ENCODE data around the gene HYPK.
A peak's percentile ranks its signal among the peaks of the same experiment; 100 is the strongest.

HYPK gene

GRCh38 chr15:43800286-43801141, at the start of gene HYPK:
TSS of gene HYPK (plus strand) at chr15:43800599. CDS start at chr15:43800623, 24 bp downstream.
- peak; percentile 94 for DNase-seq

GRCh38 chr15:43751885-43752284, 48.5 kb upstream of the HYPK start:
- DNase-seq = no peak

- DNase-seq = no peak
Observed at GRCh38 chr15:43762824-43763223, 37.6 kb upstream of the HYPK start.

- no peak for DNase-seq
Observed at GRCh38 chr15:43763819-43764446, 36.5 kb upstream of the HYPK start.

GRCh38 chr15:43769584-43770228, 30.7 kb upstream of the HYPK start:
- DNase-seq = peak; percentile 48

GRCh38 chr15:43771816-43772215, 28.6 kb upstream of the HYPK start:
- no peak for DNase-seq

DNA sequence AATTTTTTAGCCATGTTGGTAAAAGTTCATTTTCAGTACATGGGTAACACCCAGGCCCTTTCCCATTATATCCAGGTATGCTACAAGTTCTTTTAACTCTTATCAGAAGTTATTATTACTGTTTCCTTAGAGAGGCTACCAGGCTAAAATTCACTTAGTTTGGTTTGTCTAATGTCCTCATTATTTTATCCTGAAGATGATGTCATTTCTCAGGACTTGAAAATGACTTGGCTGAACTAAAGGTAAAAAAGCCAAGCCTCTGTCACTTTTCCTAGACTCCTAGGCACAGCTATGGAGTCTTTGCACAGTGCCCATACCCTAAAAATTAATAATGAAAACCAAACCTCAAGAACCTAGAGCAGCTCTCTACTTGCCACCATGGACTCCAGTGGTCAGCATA, 27.8 kb upstream of the HYPK start:
- DNase-seq = no peak

GRCh38 chr15:43774062-43774461, 26.3 kb upstream of the HYPK start:
- no peak for DNase-seq

GRCh38 chr15:43775411-43775965, 24.9 kb upstream of the HYPK start:
- no peak for DNase-seq

GRCh38 chr15:43776101-43776717, 24.2 kb upstream of the HYPK start:
- peak; percentile 85 for DNase-seq

- DNase-seq = peak; percentile 78
Observed at GRCh38 chr15:43776718-43777266, 23.6 kb upstream of the HYPK start, which contains the start of gene ELL3. TSS of gene ELL3 (minus strand) at chr15:43776966. CDS start at chr15:43776901, 65 bp downstream.

DNA sequence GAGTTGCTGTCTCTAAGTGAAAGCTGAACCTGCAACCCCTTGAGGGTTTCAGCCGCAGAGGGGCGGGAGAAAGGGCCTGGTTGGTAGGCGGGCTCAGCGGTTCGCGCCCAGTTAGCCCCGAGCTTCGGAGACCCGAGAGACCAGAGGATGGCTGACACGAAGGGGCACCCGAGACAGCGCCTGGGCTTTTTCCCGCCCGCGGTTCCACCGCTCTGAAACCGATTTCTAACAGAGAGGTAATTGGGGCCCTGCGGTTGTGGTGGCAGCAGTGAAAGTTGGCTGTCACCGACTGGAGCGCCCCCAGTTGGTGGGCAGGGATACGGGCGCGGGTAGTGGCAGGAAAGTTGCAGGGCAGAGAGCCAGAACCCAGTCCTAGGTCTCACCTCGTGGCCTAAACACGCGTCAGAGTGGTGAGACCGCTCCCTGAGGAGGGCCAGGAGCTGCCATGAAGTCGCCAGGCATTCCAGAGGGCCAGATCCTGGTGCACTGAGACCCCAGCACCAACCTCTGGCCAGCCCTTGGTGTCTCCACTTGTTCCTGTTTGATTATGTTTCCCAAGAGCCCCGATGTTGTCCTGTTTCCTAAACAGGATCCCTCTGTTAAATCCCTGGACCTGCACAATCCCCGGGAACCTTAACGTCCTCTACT, 23.0 kb upstream of the HYPK start:
- peak; percentile 81 for DNase-seq

GRCh38 chr15:43779016-43779415, 21.4 kb upstream of the HYPK start:
- no peak for DNase-seq

GRCh38 chr15:43789409-43789808, 11.0 kb upstream of the HYPK start:
- DNase-seq = no peak

DNA sequence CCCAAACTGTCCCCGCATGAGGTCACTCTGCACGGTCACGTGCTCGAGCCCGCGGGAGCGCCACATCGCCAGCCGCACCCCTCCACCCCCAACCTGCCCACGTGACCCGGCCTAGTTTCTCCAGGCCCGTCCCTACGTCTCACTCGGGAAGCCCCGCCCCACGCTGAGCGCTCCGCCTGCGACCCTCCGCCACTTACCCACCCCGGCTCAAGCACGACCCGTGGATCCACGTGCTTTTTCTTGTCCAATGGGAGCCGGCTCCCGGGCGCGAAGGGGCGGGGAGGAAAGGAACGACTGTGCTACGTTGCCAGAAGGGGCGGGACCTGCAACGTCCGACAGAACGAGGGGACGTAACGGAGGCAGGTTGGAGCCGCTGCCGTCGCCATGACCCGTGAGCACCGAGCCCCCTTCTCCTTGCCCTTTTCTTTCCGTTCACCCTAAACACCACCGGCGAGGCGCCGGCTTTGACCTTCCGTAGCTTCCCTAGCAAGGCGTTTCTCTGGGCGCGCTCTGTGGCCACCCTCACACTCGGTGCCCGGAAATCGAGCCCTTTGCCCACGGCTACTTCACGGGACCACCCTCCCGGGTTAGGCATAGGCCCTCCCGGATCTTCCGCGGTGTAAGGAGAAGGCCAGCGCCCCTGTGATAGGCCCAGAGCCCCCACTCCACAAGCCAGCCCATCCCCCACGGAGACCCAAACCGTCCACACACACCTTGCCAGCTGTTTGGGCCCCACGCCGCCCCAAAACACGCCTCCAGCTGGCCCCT, 8.2 kb upstream of the HYPK start, which contains the start of gene SERF2:
Gene SERF2 (plus strand): TSS at position 328 of the 768 bp plus-strand sequence. CDS start 57 bp downstream, at position 385.
- peak; percentile 100 for DNase-seq

GRCh38 chr15:43792761-43793476, 7.5 kb upstream of the HYPK start:
- peak; percentile 46 for DNase-seq

- DNase-seq = no peak
Observed at GRCh38 chr15:43793647-43794046, 6.8 kb upstream of the HYPK start.

- DNase-seq = no peak
Observed at GRCh38 chr15:43794269-43795037, 5.9 kb upstream of the HYPK start.

DNA sequence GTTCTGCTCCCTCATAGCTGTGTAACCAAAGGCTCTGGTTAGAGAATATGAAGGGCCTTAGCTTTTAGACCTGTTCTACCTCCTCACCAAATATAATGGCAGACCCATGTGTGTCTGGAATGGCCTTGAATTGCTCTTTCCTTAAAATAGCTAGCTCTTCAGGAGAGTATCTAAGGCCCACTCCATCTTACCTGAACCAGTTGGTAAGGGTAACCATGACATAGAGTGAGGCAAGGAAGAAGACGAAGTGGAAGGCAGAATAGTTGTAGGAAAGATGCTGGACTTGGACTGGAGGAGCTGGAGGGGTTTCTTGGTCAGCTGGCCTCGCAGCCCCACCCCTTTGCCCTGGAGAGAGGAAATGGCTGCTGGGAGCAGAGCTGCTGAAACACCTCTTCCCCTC, 5.2 kb upstream of the HYPK start:
- no peak for DNase-seq

DNA sequence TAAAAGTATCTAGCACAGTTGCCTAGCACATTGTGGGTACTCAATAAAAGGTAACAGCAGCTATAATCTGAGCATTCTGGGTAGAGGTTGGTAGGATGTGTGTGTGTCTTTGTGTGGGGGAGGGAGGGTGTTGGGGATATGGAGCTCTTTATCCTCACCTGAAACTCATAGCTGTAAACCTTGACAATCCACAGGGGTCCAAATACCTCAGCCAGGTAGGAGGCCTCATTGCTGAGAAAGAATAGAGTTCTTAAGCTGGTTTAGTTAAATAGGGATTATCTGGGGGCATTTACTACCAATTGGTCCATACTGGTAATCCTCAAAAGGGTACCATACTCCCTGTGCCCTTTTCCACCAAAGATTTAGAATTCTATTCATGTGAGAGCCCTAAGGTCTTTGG, 4.4 kb upstream of the HYPK start:
- no peak for DNase-seq

All from CD4-positive, alpha-beta T cell treated with Interleukin-15 for 1 hour (primary cell).